Ramos (cell line): ENCODE results near the gene WDR59.

Experiments used
- in situ Hi-C: fragments of 300-500 bp; cut with MboI; formaldehyde crosslinking; loops from one replicate; pipeline ENCODE4 v1.14.3; 2022; ENCODE audit warnings: low sequenced_read_pairs; ENCODE audit not compliant: unreplicated experiment

The WDR59 gene

DNA sequence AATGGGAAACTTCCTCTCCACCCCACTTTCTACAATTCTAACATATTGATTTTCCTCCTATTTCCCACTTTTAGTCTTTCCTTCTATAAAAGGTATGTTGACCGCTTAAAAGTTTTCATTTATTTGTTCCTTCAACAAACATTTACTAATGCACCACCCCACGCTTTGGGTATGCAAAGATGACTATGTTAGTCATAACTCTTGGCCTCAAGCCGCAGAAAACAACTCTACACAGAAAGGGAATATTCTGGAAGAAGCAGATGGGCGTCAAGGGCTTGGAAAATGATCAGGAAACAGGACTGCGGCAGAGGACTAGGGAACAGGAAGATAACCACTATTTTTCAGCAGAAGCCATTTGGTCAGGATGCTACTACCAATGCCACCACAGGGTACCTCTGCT is 153.5 kb downstream of the WDR59 start:
- in situ Hi-C loops = no loop called here

DNA sequence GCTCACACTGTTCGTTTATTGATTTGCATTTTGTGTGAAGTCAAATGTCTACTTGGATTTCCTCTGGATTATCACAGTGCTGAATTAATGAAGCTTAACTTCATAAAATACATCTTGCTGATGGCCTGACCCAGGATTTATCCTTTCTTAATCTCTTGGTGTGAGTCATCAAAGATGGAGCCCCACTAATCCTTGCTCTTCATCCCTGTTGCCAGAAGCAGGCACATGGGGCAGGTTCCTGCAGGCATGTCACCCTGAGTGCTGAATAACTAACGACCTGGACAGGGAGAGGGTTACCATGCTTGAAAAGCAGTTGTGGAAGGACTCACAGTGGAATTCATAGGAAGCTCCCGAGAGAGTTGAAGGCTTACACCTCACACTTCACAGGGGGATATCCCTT is 154.3 kb downstream of the WDR59 start:
- in situ Hi-C loops = no loop called here

DNA sequence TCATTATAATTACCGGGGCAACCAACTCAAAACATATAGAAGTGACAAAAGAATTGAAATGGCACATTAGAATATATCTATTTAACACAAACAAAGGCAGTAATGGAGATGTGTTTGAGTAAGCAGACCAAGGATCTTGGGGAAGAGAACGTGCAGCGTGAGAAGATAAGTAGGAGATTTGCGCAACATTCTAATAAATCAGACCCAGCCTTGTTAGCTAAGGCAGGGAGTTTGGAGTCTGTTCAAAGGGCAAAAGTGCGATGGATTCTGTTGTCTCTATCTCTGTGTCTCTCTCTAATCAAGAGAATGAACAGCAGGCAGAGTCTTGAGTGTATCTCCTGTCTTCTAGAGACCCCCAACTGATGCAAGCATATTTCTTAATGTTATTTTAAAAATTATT is 155.3 kb downstream of the WDR59 start:
- in situ Hi-C loops = no loop called here

DNA sequence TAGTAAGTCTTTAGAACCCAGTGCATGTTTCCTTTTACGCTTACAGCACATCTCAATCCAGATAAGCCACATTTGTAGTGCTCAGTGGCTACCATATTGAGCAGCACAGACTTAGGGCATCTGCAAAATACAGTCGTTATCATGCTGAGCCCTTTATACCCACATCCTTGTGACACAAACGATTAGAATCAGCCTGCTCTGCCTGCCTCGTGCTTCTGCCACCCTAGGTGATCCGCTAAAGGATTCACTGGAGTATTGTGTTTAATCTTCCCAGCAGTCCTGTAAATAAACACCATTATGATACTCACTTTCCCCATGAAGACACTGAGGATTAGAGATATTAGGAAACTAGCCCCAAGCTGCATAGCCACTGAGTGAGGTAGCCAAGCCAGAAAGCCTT is 159.0 kb downstream of the WDR59 start:
- in situ Hi-C loops = no loop called here

DNA sequence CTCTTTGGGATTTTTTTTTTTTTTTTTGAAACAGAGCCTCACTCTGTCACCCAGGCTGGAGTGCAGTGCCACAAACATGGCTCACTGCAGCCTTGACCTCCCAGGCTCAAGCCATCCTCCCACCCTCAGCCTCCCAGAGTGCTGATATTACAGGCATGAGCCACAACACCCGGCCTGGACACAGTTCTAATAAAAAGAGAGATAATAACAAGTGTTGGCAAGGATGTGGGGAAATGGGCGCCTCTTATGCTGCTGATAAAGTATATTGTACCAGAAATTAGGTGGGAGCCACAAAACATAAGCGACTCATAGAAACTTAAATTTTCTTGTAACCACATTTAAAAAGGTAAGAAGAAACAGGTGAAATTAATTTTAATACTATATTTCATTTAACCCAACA is 159.9 kb downstream of the WDR59 start:
- in situ Hi-C loops = no loop called here
